ENCODE results near the gene PAMR1.
"Not testable (repeated sequence)": the region's sequence is repeated elsewhere in the genome, so short reads cannot be mapped to it uniquely, and the experiment has no call there.

PAMR1 gene, protein sequence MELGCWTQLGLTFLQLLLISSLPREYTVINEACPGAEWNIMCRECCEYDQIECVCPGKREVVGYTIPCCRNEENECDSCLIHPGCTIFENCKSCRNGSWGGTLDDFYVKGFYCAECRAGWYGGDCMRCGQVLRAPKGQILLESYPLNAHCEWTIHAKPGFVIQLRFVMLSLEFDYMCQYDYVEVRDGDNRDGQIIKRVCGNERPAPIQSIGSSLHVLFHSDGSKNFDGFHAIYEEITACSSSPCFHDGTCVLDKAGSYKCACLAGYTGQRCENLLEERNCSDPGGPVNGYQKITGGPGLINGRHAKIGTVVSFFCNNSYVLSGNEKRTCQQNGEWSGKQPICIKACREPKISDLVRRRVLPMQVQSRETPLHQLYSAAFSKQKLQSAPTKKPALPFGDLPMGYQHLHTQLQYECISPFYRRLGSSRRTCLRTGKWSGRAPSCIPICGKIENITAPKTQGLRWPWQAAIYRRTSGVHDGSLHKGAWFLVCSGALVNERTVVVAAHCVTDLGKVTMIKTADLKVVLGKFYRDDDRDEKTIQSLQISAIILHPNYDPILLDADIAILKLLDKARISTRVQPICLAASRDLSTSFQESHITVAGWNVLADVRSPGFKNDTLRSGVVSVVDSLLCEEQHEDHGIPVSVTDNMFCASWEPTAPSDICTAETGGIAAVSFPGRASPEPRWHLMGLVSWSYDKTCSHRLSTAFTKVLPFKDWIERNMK

DNA sequence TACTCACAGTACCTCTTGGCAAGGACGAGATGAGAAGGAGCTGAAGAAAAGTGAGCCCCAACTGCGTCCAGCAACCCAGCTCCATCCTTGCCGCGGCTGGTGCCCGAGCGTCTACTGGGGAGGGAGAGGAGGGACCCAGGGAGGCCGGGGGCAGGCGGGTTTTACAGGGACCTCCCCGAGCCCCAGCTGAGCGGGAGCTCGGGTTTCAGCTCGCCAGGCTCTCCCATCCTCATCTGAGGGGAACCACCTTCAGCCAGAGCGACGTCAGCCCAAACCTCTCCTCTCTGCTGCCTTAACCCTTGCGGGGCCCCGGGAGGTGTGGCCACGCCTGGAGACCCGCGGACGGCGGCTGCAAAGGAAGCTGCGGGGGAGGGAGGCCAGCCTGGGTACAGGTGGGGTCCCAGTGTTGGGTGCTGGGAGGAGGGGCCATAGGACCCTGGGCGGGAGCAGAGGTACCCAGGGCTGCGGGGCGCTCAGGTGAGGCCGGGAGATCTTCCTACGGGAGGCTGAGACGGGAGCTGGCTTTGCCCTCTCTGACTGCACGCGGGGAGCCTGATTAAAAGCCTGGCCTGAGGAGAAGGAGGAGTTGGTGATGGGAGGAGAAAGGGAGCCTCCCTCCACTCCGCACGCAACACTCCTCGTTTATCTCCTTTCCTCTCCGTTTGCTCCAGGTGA, at the start of gene PAMR1:
TSS of gene PAMR1 (minus strand) at position 116 of the 675 bp plus-strand sequence. CDS start at position 85, 31 bp downstream.
- no peak for DNase-seq

DNA sequence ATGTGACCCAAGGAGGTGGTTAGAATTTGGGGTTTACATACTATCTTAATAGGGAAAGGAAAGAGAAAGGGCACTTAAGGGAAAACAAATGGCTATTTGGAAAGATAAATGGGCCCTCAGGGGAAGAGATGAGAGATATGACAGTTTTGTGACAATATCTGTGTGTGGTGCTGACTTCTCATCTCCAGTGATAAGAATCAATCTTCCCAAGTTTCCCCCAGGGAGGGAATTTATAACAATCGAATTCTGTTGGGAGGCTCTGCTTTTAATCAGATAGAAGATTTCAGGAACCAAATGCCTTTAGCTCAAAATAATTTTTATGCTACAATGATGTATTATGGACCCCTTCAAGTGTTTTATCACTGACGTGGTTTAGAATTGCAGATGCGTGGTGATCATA, 46.3 kb upstream of the PAMR1 start:
- no peak for DNase-seq

- no peak for DNase-seq
Observed at GRCh38 chr11:35567737-35568465, 42.5 kb upstream of the PAMR1 start.

DNA sequence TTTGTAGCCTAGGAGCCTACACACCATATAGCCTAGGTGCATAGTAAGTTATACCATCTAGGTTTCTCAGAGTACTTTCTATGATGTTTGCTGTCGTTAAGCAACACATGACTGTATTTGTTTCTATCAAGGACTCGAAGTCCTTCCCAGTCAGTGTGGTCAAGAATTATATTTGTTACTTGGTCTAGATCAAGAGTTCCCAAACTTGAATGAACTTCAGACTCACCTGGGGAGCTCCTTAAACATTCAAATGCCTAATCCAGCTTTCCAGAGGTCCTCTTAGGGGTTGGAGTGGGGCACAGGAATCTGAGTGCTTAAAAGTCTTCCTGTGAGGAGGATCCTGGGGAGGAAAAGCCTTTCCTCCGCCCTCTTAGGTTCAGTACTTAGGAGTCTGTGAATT, 41.5 kb upstream of the PAMR1 start:
- no peak for DNase-seq

GRCh38 chr11:35566181-35566580, 40.8 kb upstream of the PAMR1 start:
- no peak for DNase-seq

- no peak for DNase-seq
Observed at GRCh38 chr11:35564245-35564595, 38.8 kb upstream of the PAMR1 start.

GRCh38 chr11:35563484-35564244, 38.2 kb upstream of the PAMR1 start:
- no peak for DNase-seq

DNA sequence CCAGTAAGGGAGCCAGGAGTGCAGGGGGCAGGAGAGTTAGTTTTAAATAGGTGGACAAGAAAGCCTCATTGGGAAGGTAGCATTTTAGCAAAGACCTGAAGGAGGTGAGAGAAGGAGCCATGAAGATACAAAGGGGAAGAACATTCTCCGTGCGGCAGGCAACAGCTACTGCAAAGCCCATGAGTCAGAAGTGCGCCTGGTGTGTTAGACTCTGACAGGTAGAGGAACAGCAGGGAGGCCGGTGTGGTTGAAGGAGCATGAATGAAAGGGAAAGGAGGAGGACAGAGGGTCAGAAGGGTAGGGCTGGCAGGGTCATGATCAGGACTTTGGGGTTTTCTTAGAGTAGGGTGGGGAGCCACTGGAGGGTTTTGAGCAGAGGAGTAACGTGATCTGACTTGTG, 34.5 kb upstream of the PAMR1 start:
- DNase-seq: no peak

GRCh38 chr11:35558513-35558912, 33.1 kb upstream of the PAMR1 start:
- no peak for DNase-seq

DNA sequence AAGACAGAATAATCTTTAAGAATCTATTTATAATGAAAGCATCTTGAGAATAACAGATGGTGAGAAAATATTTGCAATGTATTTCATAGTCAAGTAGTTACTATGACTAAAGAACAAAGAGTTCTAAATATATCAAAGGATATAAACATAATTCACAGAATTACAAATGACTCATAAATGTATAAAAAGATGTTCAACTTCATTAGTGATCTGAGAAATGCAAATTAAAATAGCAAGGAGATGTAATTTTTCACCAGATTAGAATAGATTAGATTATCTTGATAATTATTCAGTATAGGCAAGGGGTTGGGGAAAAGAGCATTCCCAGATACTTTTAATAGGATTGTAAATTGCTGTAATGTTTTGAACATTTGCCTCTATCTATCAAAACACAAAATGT, 30.1 kb upstream of the PAMR1 start:
- DNase-seq: no peak

DNA sequence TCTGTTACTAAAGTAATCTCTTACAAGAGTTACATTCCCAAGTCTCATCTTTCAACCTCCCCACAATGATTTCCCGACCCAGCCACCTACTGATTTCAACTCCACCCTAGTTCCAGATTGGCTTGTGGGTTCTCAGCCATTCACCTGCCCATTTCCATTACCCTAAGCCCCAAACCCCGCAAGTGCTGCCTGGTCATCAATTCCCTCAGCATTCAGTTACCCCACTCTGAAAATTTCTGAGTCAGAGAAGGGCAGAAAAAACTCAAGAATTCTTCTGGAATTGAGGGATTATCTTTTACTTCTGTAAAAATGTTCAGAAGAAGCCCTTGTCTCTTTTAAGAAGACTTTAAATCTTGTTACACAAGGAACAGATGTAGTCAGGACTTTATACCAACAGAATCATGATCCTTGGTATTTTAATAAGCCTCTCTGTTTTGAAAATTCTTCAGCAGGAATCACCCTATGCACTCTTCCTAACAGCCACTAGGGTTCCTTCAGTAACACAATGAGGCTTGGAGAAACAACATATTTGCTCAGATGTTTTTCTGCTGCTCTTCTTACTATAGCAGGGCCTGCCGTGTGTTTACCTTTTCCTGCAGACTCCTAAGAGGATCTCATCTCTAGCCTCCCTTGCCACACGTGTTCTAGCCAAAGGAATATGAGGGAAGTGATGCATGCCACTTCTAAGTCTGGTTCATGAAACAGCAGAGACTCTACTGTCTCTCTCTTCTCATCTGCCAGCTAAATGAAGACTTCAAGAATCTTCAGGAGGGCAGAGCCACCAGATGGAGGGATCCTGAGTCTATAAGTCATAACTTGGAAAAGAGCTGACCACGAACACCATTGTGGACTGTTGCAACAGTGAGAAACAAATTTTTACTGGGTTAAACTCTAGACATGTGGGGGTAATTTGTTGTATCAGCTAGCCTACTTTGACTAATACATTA, 29.3 kb upstream of the PAMR1 start:
- DNase-seq: no peak

DNA sequence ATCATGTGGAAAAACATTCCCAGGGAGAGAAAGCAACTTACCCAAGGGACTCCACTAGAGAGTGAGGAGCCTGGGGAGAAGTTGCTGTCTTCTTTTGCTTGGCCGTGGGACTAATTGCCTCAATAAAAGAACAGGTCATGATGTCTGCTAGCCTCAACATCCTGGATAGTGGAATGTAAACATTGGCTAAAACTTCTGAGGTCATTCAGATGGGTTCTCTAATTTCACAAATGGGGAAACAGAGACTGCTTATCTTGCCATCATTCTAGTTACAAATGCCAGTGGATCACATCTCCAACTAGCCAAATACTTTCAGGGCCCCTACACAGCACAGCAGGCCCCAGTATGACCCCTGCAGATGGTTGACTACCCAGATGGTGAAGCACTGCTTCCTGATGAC, 28.4 kb upstream of the PAMR1 start:
- DNase-seq: no peak

GRCh38 chr11:35553021-35553420, 27.6 kb upstream of the PAMR1 start:
- DNase-seq: no peak

- DNase-seq: no peak
Observed at GRCh38 chr11:35552616-35553015, 27.2 kb upstream of the PAMR1 start.

DNA sequence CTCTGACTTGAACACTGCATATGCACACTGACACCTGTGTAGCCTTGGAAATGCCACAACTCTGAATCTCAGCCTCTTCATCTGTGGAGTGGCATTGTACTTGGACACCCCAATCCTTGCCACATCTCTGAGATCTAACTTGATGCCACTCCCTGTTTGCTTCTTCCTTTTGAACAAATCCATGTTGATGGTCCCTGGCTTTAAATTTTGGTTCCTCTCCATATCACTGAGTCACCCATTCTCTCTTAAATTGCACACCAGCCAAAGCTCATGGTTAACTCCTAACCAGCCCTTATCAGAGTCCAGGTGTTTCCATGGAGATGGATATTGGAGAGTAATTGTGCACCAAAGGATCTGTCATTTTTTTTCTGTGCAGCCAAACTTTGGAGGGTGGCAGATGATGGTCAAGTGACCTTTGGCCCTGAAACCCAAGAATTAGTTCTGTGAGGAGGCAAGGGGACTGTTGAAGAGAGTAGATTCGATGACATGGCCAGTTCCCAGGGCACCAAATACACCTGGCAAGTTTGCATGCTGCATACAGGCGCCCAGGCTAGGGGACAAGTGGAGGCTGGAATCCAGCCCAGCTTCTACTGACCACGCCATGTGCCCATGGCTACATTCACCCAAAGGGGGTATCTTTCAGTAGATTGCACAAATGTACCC, 25.1 kb upstream of the PAMR1 start:
- no peak for DNase-seq

DNA sequence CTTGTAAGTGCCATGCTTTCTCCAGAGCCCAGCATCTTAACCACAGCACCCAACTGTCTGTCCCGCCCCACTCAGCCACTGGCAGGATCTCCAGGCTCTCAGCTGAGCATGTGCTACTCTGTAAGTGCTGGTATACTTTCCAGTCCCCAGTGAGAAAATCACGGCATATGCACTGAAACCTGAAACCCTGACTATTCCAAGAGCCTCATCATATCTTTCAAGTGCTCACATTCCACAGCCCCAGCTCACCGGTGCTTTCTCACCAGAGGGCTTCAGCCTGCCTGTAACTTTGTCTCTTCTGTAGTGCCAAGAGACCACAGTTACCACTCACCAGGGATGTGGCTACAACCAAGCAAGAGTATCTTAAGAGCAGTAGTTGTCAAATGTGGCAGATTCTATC, 24.4 kb upstream of the PAMR1 start:
- no peak for DNase-seq

DNA sequence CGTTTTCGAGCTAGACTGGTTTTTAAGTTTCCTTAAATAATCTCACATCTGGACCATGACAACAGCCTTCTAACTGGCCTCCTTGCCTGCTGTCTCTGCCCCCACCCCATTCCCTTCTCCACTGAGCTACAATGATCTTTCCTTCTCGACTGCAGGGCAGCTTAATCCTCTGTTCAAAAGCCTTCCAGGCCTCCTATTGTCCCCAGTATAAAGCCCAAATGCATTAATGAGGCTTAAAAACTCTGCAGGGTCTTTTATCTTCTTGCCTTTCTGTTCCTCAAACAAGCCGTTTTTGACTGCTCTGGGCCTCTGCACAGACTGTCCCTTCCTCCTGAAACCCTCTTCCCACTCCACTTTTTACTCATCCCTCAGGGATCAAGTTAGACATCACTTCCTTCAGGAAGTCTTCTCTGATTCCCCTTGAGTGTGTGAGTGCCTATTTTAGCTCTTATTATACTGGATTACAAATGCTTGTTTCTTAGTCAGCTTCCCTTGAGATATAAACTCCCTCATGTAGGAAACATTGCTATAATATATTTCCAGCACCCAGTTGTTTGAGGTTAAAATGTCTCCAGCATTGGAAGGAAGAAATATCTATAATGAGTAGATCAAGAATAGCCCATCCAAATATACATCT, 23.6 kb upstream of the PAMR1 start:
- no peak for DNase-seq

DNA sequence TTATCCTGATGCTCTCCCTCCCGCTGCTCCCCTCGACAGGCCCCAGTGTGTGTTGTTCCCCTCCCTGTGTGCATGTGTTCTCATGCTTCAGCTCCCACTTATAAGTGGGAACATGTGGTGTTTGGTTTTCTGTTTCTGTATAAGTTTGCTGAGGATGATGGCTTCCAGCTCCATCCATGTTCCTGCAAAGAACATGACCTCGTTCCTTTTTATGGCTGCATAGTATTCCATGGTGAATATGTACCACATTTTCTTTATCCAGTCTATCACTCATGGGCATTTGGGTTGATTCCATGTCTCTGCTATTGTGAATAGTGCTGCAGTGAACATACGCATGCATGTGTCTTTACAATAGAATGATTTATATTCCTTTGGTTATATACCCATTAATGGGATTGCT, 22.6 kb upstream of the PAMR1 start:
- not testable (repeated sequence) for DNase-seq

DNA sequence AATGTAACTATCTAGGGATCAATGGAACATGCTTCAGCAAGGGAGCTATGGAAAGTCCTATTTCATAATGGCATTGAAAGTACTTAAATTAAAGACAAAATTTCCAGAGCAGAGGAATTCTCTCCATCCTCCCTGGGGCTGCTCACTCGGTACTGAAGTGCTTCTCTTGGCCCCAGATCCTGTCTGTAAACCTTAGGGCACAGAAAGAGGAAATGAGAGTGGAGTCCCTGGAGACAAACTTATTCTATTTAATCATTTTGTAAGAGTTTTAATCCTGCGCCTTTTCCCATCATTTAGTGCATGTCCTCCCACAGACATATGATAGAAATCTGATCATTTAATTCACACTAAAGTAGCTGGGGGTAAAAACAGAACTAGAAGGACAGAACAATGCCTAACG, 20.9 kb upstream of the PAMR1 start:
- DNase-seq: no peak

- no peak for DNase-seq
Observed at GRCh38 chr11:35545391-35546003, 20.1 kb upstream of the PAMR1 start.

Data from CD4-positive, alpha-beta T cell treated with Interleukin-1 beta for 1 hour (primary cell).